Osteoblast (primary cell): ENCODE measurements around the gene ABLIM3. TPM values are rescaled to one million over a fixed set of nuclear protein-coding genes. Genes with fewer than 3 reads are reported as not detected.
A peak's percentile ranks its signal among the peaks of the same experiment; 100 is the strongest.

Experiments used
- DNase-seq: peaks from one replicate; pipeline ENCODE4 v3.0.0; 2011; ENCODE audit warnings: low spot score, mixed read lengths; ENCODE audit not compliant: insufficient read length; ENCODE audit errors: missing footprints
- H2AFZ ChIP-seq: 2 replicates; pipeline ENCODE4 v1.6.0; 2011; ENCODE audit warnings: mild to moderate bottlenecking, low read length
- H3K27ac ChIP-seq: 2 replicates; pipeline ENCODE4 v1.5.1; 2011; ENCODE audit warnings: mild to moderate bottlenecking, low read depth, low read length, moderate library complexity
- H3K27me3 ChIP-seq: 2 replicates; pipeline ENCODE4 v1.6.0; 2012; ENCODE audit warnings: mild to moderate bottlenecking, control low read depth, inconsistent platforms, low read length, moderate library complexity; ENCODE audit not compliant: insufficient read depth
- H3K36me3 ChIP-seq: 2 replicates; pipeline ENCODE4 v1.5.1; 2011; ENCODE audit warnings: mild to moderate bottlenecking, low read length, control low read depth, moderate library complexity; ENCODE audit not compliant: insufficient read depth
- H3K4me1 ChIP-seq: 2 replicates; pipeline ENCODE4 v1.5.1; 2011; ENCODE audit warnings: mild to moderate bottlenecking, low read length, control low read depth, moderate library complexity; ENCODE audit not compliant: insufficient read depth
- H3K4me2 ChIP-seq: 2 replicates; pipeline ENCODE4 v1.6.0; 2011; ENCODE audit warnings: mild to moderate bottlenecking, low read length; ENCODE audit not compliant: insufficient read depth
- H3K4me3 ChIP-seq: fragments of 200-600 bp; sonication (generic); 3 replicates; pipeline ENCODE4 v1.5.1; 2012; ENCODE audit warnings: mild to moderate bottlenecking, low read length, inconsistent platforms; ENCODE audit not compliant: insufficient read depth
- H3K79me2 ChIP-seq: 2 replicates; pipeline ENCODE4 v1.6.0; 2012; ENCODE audit warnings: mild to moderate bottlenecking, low read length, control low read depth, inconsistent platforms; ENCODE audit not compliant: insufficient read depth
- H3K9me3 ChIP-seq: 2 replicates; pipeline ENCODE4 v1.5.1; 2011; ENCODE audit warnings: low read depth, low read length, control low read depth
- H4K20me1 ChIP-seq: 2 replicates; pipeline ENCODE4 v1.6.0; 2012; ENCODE audit warnings: mild to moderate bottlenecking, low read length, control low read depth; ENCODE audit not compliant: insufficient read depth
- total RNA-seq: library from RNA; depleted of rRNA; stranded (reverse); fragments of >200 nt; gene quantifications from 2 replicates; pipeline ENCODE4 v1.2.3, GENCODE V29; 2012
- TF ChIP-seq, protein P1 (sequence below): IDR thresholded peaks from 2 replicates; pipeline ENCODE4 v1.5.1; 2011; ENCODE audit warnings: mild to moderate bottlenecking, low read depth, low read length, moderate library complexity; ENCODE audit errors: extremely low read depth

Gene ABLIM3
- total RNA-seq, 1 donor, result 5.8 TPM

DNA sequence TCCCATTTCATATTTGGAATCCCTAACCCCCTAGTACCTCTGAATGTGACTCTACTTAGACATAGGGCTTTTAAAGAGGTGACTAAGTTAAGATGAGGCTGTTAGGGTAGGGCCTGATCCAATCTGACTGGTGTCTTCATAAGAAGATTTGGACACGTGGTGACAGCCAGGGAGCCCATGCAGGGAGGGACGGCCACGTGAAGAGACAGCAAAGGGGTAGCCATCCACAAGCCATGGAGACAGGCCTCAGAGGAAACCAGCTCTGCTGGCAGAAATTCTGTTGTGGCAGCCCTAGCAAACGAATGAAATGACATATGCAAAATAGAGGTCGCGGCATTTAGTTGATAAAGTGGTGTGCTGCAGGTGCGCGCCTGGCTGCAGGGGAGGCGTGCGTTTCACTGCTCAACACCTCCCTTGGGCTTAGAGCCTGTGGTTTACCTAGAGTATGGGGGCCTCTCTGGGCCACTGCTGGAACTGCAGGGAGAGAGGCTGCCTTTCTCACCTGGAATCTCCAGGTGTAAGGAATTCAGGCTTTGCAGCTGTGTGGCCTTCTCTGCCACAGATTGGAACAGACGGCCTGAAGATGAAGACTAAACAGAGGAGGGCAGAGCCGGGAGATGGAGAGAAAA, 123.3 kb downstream of the ABLIM3 start:
- Histone ChIP-seq H3K27ac (no peak overlapping the region), H3K9me3 (peaks cover 5% of the 10 kb centered on the region), H4K20me1 (no peaks in the 10 kb centered on the region), H3K4me3 (no peak overlapping the region), H3K79me2 (no peaks in the 10 kb centered on the region), H3K4me2 (no peak overlapping the region), H3K4me1 (no peaks in the 10 kb centered on the region), H3K36me3 (no peaks in the 10 kb centered on the region), H3K27me3 (peaks cover 7% of the 10 kb centered on the region), H2AFZ (no peak overlapping the region)
- no peak for DNase-seq
- TF ChIP-seq, protein P1, sequence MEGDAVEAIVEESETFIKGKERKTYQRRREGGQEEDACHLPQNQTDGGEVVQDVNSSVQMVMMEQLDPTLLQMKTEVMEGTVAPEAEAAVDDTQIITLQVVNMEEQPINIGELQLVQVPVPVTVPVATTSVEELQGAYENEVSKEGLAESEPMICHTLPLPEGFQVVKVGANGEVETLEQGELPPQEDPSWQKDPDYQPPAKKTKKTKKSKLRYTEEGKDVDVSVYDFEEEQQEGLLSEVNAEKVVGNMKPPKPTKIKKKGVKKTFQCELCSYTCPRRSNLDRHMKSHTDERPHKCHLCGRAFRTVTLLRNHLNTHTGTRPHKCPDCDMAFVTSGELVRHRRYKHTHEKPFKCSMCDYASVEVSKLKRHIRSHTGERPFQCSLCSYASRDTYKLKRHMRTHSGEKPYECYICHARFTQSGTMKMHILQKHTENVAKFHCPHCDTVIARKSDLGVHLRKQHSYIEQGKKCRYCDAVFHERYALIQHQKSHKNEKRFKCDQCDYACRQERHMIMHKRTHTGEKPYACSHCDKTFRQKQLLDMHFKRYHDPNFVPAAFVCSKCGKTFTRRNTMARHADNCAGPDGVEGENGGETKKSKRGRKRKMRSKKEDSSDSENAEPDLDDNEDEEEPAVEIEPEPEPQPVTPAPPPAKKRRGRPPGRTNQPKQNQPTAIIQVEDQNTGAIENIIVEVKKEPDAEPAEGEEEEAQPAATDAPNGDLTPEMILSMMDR, result peak; percentile 26

DNA sequence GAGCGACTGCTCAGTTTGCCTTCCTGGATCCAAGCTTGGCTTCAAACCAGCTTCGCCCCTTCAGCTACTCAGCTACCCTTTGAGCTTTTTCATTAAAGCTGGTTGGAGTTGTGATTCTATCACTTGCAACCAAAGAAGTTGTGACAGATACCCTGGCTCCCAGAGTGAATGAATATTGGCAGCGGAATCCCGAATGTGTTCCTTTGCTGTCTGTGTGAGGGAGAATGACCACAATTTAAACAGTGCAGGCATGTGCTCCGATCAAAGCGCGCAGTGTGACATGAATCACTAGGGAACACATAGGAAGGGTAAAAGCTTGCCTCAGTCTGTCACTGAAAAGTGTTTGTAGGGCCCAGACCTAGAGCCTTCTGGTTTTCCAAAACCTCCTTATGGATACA, 123.8 kb downstream of the ABLIM3 start:
- H3K27me3 ChIP-seq, result peaks cover 7% of the 10 kb centered on the region
- H3K36me3 ChIP-seq, result no peaks in the 10 kb centered on the region
- TF ChIP-seq, protein P1, result no peak
- peaks cover 5% of the 10 kb centered on the region for H3K9me3 ChIP-seq
- H3K79me2 ChIP-seq, result no peaks in the 10 kb centered on the region
- no peak overlapping the region for H3K27ac ChIP-seq
- DNase-seq, result no peak
- no peaks in the 10 kb centered on the region for H3K4me1 ChIP-seq
- H3K4me2 ChIP-seq, result no peak overlapping the region
- no peaks in the 10 kb centered on the region for H4K20me1 ChIP-seq
- no peak overlapping the region for H2AFZ ChIP-seq
- no peak overlapping the region for H3K4me3 ChIP-seq

DNA sequence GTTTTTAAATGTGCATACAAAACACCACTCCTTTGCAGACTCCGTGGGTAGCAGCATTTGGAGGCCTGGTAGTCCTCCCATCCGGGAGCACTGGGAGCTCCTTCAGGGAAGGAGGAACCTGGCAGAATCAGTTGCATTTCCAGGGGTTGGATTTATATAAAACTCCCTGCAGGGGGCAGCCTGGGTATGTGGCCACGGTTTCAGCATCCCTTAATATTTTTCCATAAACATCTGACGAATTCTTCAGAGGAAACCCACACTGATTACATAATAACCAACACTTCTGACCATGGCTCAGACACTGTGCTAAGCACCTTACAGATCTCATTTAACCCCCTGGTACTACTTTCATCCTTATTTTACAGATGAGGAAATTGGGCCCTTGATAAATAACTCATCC, 124.3 kb downstream of the ABLIM3 start:
- H3K27me3 ChIP-seq, result peaks cover 7% of the 10 kb centered on the region
- H3K79me2 ChIP-seq, result no peaks in the 10 kb centered on the region
- H3K4me3 ChIP-seq, result no peak overlapping the region
- H3K4me2 ChIP-seq, result no peak overlapping the region
- H2AFZ ChIP-seq, result no peak overlapping the region
- TF ChIP-seq, protein P1, result peak; percentile 66
- H3K27ac ChIP-seq, result no peak overlapping the region
- H4K20me1 ChIP-seq, result no peaks in the 10 kb centered on the region
- no peaks in the 10 kb centered on the region for H3K4me1 ChIP-seq
- no peaks in the 10 kb centered on the region for H3K36me3 ChIP-seq
- peaks cover 5% of the 10 kb centered on the region for H3K9me3 ChIP-seq
- peak; percentile 79 for DNase-seq

DNA sequence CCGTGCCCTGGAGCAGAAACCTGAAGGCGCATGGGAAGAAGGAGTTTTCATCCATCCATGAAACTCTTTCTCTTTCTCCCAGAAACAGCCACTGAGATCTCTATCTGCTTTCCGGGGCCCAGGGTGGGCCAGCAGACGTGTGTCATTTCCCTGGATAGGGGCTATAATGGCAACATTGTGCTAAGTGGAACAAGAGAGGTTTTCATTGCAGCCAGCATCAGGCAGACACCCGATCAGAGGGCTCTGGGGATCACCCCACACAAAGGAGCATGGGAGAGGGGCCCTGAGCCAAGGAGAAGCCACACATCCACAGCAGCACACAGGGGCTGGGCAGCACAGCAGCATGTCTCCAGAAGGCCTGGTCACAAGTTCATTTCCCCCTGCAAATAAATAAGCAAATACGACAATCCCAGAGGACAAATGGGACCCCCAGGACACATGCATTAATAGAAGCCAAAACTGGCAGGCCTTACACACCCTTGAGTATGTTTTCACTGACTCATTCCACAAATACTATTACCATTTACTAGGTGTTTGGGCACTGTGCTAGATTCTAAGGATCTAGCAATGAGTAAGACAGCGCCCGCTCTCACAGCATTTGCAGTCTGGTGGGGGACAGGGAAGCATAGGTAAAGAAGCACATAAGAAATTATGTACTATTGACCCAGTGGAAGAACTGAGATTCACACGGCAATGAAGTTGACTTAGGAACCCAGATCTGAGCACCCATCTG, 126.1 kb downstream of the ABLIM3 start:
- Histone ChIP-seq H3K9me3 (peaks cover 5% of the 10 kb centered on the region), H4K20me1 (no peaks in the 10 kb centered on the region)
- DNase-seq, result no peak

More for the DNA sequence above, 126.1 kb downstream of the ABLIM3 start:
- H3K36me3 ChIP-seq, result no peaks in the 10 kb centered on the region
- H3K4me2 ChIP-seq, result no peak overlapping the region
- no peak overlapping the region for H3K4me3 ChIP-seq
- no peaks in the 10 kb centered on the region for H3K79me2 ChIP-seq
- H3K27ac ChIP-seq, result no peak overlapping the region
- no peak overlapping the region for H2AFZ ChIP-seq
- peaks cover 14% of the 10 kb centered on the region for H3K27me3 ChIP-seq
- peaks cover 10% of the 10 kb centered on the region for H3K4me1 ChIP-seq
- TF ChIP-seq, protein P1, result no peak
